CD4-positive, alpha-beta T cell treated with Interleukin-15 for 4 hours (primary cell): Measurements from ENCODE around the gene IL6R.
"Not testable (repeated sequence)": the region's sequence is repeated elsewhere in the genome, so short reads cannot be mapped to it uniquely, and the experiment has no call there.

ENCODE experiments used
- DNase-seq: peaks from one replicate; pipeline ENCODE4 v3.0.0-alpha.2; 2020; ENCODE audit warnings: low spot score

The IL6R gene

DNA sequence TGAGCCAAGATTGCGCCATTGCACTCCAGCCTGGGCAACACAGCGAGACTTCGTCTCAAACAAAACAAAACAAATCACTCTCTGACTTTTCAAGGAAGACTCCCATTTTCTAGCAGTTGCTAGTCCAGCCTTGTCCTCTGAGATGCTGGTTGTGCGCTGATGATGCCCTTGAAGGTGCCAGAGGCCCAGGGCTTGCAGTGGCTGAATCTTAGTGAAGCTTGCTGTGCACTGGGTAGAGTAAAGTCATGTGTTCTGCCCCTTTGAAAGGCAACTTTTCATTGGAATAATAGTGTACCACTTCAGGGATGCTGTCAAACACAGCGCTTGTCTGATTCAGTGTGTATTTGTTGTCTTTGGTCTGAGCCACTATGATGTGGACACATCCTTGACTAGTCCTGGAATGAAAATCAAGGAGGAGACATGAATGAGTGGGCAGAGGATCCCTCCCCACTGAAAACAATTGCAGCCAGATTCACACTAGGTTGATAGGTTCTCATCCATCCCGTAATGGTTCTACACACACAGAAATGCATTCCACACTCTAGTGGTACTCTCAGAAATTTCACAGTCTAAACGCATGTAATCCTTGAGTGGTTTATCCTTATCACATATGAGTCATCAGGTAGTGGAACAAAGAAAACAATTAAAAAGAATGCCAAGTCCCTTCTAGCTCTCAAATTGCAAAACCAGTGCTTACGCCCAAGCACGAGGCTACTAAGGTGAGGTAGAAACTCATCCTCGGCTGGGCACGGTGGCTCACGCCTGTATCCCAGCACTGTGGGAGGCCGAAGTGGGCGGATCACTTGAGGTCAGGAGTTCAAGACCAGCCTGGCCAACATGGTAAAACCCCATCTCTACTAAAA is 79.0 kb downstream of the IL6R start:
- DNase-seq, result no peak

DNA sequence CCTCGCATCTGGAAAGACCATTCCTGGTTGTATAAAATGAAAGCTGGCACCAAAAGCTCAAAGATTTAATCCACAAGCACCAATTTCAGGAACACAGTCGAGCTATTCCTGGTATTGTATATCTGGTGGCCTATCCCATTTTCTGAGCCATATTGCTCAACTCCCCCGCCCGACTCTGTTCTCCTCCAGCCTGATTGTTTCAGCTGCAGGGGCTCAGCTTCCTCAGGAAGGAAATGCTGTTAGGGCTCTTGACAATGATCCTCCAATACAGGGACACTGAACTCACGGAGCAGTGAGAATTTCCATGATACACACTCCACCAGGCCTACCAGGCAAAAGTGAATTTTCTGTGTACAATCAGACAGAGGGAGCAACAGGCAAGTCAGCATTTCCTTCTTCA is 80.0 kb downstream of the IL6R start:
- DNase-seq, result no peak

DNA sequence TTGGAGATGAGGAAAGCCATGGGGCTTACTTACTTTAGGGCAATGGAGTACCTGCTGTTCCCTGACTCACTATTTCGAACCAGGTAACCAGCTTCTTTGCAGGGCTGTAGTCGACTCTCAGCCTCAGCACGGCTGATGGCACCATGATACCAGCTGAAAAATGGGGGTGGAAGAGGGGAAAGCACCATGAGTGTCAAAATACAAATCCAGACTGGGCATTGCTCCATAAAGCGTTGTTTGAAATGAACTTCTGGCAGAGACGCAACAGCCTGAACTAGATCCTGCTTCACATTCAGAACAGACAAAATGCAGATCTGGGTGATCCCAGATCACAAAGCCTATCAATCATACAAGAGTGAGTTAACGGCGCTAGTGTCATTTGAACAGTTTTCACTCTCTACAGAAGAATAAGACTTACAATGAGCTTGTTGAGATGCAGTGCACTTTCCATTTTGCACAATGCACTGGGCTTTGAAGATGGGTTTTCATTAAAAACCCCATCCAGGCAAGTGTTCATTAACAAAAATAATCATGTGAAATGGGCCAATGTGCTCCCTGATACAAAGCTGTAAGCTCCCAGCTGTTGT is 80.9 kb downstream of the IL6R start:
- no peak for DNase-seq

GRCh38 chr1:154486756-154487155 is 81.6 kb downstream of the IL6R start:
- DNase-seq, result not testable (repeated sequence)

DNA sequence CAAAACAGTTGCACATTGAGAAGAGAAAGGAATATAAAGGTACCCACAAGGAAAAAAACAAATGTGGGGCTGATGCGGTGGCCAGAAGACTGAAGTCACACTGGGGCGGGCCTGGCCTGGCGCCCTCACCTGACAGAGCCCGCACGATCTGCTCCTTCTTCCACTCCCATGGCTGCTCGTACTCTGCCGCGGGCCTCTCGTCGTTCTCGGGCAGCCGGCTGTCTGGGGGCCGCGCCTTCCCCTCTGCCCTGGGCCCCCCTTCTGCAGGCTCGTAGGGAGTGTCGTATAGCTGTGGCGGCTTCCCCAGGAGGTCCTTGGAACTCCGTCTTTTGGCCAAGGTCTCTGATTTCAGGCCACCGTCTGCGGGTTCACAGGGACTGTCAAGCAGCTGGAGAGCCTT is 83.8 kb downstream of the IL6R start:
- no peak for DNase-seq

- DNase-seq, result no peak
Measured at GRCh38 chr1:154489695-154490274, 84.6 kb downstream of the IL6R start.

- DNase-seq, result no peak
Measured at GRCh38 chr1:154490317-154490716, 85.2 kb downstream of the IL6R start.

DNA sequence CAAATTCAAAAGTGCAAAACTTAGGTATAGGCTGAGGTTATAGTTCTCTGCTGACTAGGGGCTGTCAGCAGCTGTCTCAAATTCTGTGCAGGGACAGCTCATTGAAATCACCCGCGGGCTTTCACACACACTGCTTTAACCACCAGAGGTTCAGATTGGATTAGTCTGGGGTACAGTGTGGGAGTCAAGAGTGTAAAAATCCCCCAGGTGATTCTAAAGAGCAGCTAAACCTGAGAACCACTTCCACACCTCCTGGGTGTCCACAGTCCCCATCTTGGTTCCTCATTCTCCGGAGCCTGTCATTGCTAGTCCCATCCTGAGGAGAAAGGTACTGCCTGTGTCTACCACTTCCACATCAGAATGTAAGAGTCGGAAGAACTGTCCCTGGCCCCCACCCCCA is 87.0 kb downstream of the IL6R start:
- no peak for DNase-seq

GRCh38 chr1:154493276-154493675 is 88.1 kb downstream of the IL6R start:
- DNase-seq, result peak; percentile 32

- DNase-seq, result no peak
Measured at GRCh38 chr1:154495496-154496273, 90.5 kb downstream of the IL6R start.

DNA sequence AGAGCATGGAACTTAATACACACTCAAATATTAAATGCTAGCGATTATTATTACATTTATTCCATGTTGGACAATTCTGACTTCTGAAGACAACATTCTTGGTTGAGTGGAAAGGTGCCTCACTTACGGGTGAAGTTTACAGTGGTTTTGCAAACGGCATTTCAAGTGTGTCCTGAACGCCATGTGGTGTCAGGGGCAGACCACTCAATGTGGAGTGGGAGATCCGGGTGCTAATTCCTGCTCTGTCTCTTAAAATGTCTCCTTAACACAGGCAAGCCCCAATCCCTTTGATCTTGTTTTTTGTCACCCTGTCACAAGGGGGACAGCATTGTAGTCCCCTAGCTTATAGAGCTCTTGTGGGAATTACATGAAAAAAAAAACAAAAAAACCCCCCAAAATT is 91.2 kb downstream of the IL6R start:
- DNase-seq, result no peak

- no peak for DNase-seq
Measured at GRCh38 chr1:154497026-154497806, 92.1 kb downstream of the IL6R start.

DNA sequence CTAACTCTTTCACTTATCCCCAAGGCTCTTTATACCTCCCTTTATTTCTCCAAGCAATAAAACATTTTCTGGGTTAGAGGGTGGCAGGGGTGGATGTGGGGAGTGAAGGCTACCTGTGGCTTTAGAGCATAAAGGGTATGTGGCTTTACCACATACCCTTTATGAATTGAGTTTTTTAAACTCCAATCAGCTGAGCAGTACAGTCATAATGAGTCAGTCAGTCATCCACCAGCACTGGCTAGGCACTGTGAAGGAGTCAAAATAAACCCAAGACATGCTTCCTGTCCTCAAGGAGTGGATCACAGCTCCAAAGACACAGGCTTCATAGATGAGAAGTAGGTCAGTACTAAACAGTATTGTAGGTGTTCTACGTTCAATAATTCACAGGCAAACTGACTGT is 94.3 kb downstream of the IL6R start:
- DNase-seq, result no peak

GRCh38 chr1:154500533-154500932 is 95.4 kb downstream of the IL6R start:
- no peak for DNase-seq

GRCh38 chr1:154501423-154502065 is 96.4 kb downstream of the IL6R start:
- no peak for DNase-seq

DNA sequence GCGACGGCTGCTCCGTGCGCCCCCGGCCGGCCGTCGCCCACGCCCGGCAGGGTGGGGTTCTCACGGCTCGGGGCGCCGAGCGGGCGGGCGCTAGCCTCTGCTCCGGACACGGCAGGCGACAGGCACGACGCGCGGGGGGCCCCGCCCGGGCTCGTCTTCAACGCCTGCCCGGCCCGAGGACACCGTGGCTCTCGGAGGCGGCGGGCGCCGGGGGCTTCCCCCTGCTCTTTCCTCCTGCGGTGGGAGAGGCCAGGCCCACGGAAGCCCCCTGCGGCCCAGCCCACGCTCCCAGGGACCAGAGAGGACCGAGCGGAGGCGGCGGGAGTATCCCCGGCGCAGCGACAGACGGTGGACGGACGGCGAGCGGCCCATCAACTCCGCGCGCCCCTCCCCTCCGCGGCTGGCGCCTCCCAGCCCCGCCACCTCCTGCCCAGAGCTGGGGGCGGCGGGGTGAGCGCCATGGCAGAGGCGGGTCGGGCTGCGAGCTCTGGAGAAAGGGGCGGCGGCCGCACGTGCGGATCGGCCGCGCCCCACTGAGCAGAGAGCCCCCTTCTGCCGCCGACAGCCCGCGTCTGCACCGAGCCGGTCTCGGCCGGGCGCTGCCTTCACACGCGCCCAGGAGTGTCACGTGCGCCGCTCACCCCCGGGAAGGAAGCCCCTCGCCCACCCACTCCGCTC is 97.1 kb downstream of the IL6R start, which contains the start of the genes SHE and TDRD10:
Gene SHE, minus strand, starts transcription at position 347 of the 678 bp plus-strand sequence. CDS start 386 bp downstream, outside the sequence.
Gene TDRD10, plus strand, starts transcription at position 154 of the 678 bp plus-strand sequence. CDS start 4,685 bp downstream, outside the sequence.
- DNase-seq, result no peak

GRCh38 chr1:154502744-154503115 is 97.6 kb downstream of the IL6R start:
- no peak for DNase-seq

- no peak for DNase-seq
Measured at GRCh38 chr1:154503898-154504297, 98.8 kb downstream of the IL6R start.

DNA sequence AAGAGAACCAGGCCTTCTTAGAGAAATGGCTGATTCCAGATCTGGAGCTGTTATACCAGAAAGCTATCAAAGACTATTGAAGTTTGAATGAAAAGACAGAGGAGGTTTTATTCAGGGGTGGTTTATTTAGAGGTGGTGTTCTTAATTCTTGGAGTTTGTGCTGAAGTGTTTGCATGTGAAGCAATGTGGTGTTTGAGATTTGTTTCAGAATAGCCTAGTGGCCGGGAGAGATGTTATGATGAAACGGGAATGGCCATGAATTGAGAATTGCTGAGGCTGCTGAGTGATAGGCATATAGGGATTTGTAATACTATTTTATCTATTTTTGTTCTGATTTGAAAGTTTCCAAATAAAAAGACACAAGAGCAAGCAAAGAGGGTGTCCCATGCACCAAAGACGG is 107.6 kb downstream of the IL6R start:
- no peak for DNase-seq

DNA sequence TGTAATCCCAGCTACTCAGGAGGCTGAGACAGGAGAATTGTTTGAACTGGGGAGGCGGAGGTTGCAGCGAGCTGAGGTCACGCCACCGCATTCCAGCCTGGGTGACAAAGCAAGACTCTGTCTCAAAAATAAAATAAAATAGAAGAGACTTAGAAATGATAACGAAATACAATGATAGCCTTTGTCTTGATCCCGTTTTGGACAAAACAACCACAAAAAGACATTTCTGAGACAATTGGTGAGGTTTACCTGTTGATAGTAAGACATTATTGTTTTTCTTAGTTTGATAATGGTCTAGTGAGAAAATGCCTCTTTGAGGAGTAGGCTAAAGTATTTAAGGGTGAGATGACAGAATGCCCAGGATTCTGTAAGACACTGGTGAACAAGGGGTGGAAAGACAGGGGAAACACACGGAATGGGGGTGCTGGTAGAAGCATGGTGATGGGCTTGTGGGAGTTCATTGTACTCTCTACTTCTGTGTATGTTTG is 109.0 kb downstream of the IL6R start:
- no peak for DNase-seq
